OCI-LY1 (cell line): ENCODE data around the gene NPAS3.

ENCODE experiments used
- EZH2 ChIP-seq: fragments of 200-600 bp; sonication (generic), shearing (Covaris generic); IDR thresholded peaks from 2 replicates; pipeline ENCODE4 v1.8.0; 2017; ENCODE audit warnings: borderline replicate concordance, mixed run types, mild to moderate bottlenecking, antibody characterized with exemption, low read length, moderate library complexity, mixed read lengths
- TF ChIP-seq, protein P1 (sequence below): fragments of 200-600 bp; sonication (generic), shearing (Covaris generic); IDR thresholded peaks from 2 replicates; pipeline ENCODE4 v1.5.1; 2017; ENCODE audit warnings: mild to moderate bottlenecking, antibody characterized with exemption, low read length, moderate library complexity, mixed read lengths

DNA sequence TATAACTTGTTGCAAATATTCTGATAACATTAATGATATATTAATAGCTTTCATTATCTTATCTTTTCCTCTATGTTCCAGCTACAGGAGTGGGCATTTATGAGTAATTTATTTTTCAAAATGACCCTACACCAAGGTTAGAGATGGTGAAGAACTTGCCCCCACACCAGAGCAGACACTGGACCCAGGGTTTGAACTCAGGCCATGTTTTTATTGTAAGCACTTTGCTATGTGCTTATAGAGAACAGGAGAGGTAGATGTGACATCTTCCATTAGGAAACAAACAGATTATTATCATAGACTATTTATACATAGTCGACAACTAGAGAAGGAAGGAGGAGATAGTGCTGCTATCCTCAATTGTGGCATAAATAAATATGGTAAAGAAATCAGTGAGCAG lies 747.0 kb downstream of the NPAS3 start:
- TF ChIP-seq, protein P1, sequence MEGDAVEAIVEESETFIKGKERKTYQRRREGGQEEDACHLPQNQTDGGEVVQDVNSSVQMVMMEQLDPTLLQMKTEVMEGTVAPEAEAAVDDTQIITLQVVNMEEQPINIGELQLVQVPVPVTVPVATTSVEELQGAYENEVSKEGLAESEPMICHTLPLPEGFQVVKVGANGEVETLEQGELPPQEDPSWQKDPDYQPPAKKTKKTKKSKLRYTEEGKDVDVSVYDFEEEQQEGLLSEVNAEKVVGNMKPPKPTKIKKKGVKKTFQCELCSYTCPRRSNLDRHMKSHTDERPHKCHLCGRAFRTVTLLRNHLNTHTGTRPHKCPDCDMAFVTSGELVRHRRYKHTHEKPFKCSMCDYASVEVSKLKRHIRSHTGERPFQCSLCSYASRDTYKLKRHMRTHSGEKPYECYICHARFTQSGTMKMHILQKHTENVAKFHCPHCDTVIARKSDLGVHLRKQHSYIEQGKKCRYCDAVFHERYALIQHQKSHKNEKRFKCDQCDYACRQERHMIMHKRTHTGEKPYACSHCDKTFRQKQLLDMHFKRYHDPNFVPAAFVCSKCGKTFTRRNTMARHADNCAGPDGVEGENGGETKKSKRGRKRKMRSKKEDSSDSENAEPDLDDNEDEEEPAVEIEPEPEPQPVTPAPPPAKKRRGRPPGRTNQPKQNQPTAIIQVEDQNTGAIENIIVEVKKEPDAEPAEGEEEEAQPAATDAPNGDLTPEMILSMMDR = no peak
- no peak for TF ChIP-seq EZH2
